Mesodermal cell (in vitro differentiated cells): ENCODE results near the gene DNAH17.
A peak's percentile ranks its signal among the peaks of the same experiment; 100 is the strongest.

ENCODE experiments used
- H3K27ac ChIP-seq: 2 replicates; pipeline ENCODE4 v1.7.0; 2013; ENCODE audit warnings: mild to moderate bottlenecking, low read depth, low read length, moderate library complexity; ENCODE audit not compliant: severe bottlenecking
- H3K36me3 ChIP-seq: 2 replicates; pipeline ENCODE4 v1.7.1; 2013; ENCODE audit warnings: mild to moderate bottlenecking, low read length, moderate library complexity; ENCODE audit not compliant: control insufficient read depth, insufficient read depth
- H3K4me1 ChIP-seq: one replicate; pipeline ENCODE4 v1.7.1; 2013; ENCODE audit warnings: mild to moderate bottlenecking, low read length; ENCODE audit not compliant: insufficient read depth, control insufficient read depth, poor library complexity, severe bottlenecking
- H3K4me3 ChIP-seq: 2 replicates; pipeline ENCODE4 v1.7.0; 2013; ENCODE audit warnings: low read length, control low read depth, mild to moderate bottlenecking; ENCODE audit not compliant: insufficient read depth, poor library complexity, severe bottlenecking; ENCODE audit errors: extremely low read depth
- H3K9me3 ChIP-seq: 2 replicates; pipeline ENCODE4 v1.7.1; 2013; ENCODE audit warnings: mild to moderate bottlenecking, low read length, moderate library complexity; ENCODE audit not compliant: control insufficient read depth
- whole genome bisulfite sequencing, 2 experiments: methylation state at CpG; one replicate each; pipeline ENCODE4 v1.1.5; 2013; ENCODE audit warnings: missing lambda C conversion rate in 2 of 2; ENCODE audit not compliant: insufficient coverage in 2 of 2; 5-methylcytosine and 5-hydroxymethylcytosine counted together

Gene DNAH17

GRCh38 chr17:78492116-78492799, 84.9 kb downstream of the DNAH17 start:
- no peak overlapping the region for H3K27ac ChIP-seq
- H3K36me3 ChIP-seq: no peaks in the 10 kb centered on the region
- H3K9me3 ChIP-seq: no peaks in the 10 kb centered on the region
- WGBS, 2 experiments: 89 to 92% methylated on average over 18 to 23 of the region's 26 CpGs
- peaks cover 7% of the 10 kb centered on the region for H3K4me1 ChIP-seq
- no peak overlapping the region for H3K4me3 ChIP-seq

GRCh38 chr17:78491236-78492115, 85.7 kb downstream of the DNAH17 start:
- WGBS, 2 experiments: 95 to 97% methylated on average over 26 to 27 of the region's 31 CpGs

GRCh38 chr17:78490673-78491072, 86.5 kb downstream of the DNAH17 start:
- WGBS, 2 experiments: 89 to 92% methylated on average over 9 to 14 of the region's 15 CpGs
- Histone ChIP-seq H3K4me1 (peaks cover 7% of the 10 kb centered on the region), H3K9me3 (no peaks in the 10 kb centered on the region), H3K4me3 (no peak overlapping the region), H3K36me3 (no peaks in the 10 kb centered on the region), H3K27ac (no peak overlapping the region)

More at GRCh38 chr17:78491236-78492115, 85.7 kb downstream of the DNAH17 start:
- Histone ChIP-seq H3K27ac (no peak overlapping the region), H3K4me3 (no peak overlapping the region), H3K4me1 (peaks cover 7% of the 10 kb centered on the region), H3K9me3 (no peaks in the 10 kb centered on the region), H3K36me3 (no peaks in the 10 kb centered on the region)

- H3K36me3 ChIP-seq: no peaks in the 10 kb centered on the region
- peaks cover 7% of the 10 kb centered on the region for H3K4me1 ChIP-seq
- no peak overlapping the region for H3K27ac ChIP-seq
- H3K9me3 ChIP-seq: no peaks in the 10 kb centered on the region
- H3K4me3 ChIP-seq: no peak overlapping the region
- WGBS, 2 experiments: 93 to 96% methylated on average over 7 to 8 of the region's 10 CpGs
Observed at GRCh38 chr17:78490156-78490555, 87.0 kb downstream of the DNAH17 start.

- H3K9me3 ChIP-seq: no peaks in the 10 kb centered on the region
- no peak overlapping the region for H3K27ac ChIP-seq
- H3K4me3 ChIP-seq: no peak overlapping the region
- no peaks in the 10 kb centered on the region for H3K36me3 ChIP-seq
- 86 to 91% methylated on average over 13 of the region's 13 CpGs for WGBS, 2 experiments
- peaks cover 7% of the 10 kb centered on the region for H3K4me1 ChIP-seq
Observed at GRCh38 chr17:78488867-78489634, 88.1 kb downstream of the DNAH17 start.

GRCh38 chr17:78488156-78488555, 89.0 kb downstream of the DNAH17 start:
- H3K4me3 ChIP-seq: no peak overlapping the region
- H3K9me3 ChIP-seq: no peaks in the 10 kb centered on the region
- WGBS, 2 experiments: 80 to 82% methylated on average over 8 to 9 of the region's 10 CpGs
- peaks cover 2% of the 10 kb centered on the region for H3K4me1 ChIP-seq
- H3K36me3 ChIP-seq: no peaks in the 10 kb centered on the region
- H3K27ac ChIP-seq: no peak overlapping the region

- WGBS, 2 experiments: 94% methylated on average over 12 to 13 of the region's 13 CpGs
- H3K27ac ChIP-seq: no peak overlapping the region
- no peaks in the 10 kb centered on the region for H3K4me1 ChIP-seq
- H3K36me3 ChIP-seq: no peaks in the 10 kb centered on the region
- H3K4me3 ChIP-seq: no peak overlapping the region
- H3K9me3 ChIP-seq: no peaks in the 10 kb centered on the region
Observed at GRCh38 chr17:78486946-78487680, 90.1 kb downstream of the DNAH17 start.

GRCh38 chr17:78486228-78486802, 90.9 kb downstream of the DNAH17 start:
- Histone ChIP-seq H3K4me1 (no peaks in the 10 kb centered on the region), H3K4me3 (no peak overlapping the region), H3K27ac (no peak overlapping the region), H3K36me3 (no peaks in the 10 kb centered on the region), H3K9me3 (no peaks in the 10 kb centered on the region)
- WGBS, 2 experiments: 95 to 97% methylated on average over 22 to 24 of the region's 24 CpGs

- WGBS, 2 experiments: 79 to 84% methylated on average over 25 to 29 of the region's 32 CpGs
- no peaks in the 10 kb centered on the region for H3K9me3 ChIP-seq
- no peak overlapping the region for H3K27ac ChIP-seq
- no peaks in the 10 kb centered on the region for H3K4me1 ChIP-seq
- H3K4me3 ChIP-seq: peak overlapping the region; percentile 31
- no peaks in the 10 kb centered on the region for H3K36me3 ChIP-seq
Observed at GRCh38 chr17:78485290-78486168, 91.7 kb downstream of the DNAH17 start.
